K562 (cell line): ENCODE data around the gene TADA1. TPM values are rescaled to one million over a fixed set of nuclear protein-coding genes. Genes with fewer than 3 reads are reported as not detected.

Source experiments
- ASH1L ChIP-seq: fragments of 450-650 bp; IDR thresholded peaks from 2 replicates; pipeline ENCODE4 v1.6.1; 2018; ENCODE audit warnings: borderline replicate concordance, mild to moderate bottlenecking, low read depth; ENCODE audit not compliant: partially characterized antibody
- ELF2 ChIP-seq: fragments of 250-450 bp; sonication (Bioruptor Pico); IDR thresholded peaks from 2 replicates; pipeline ENCODE4 v1.5.0; 2021; ENCODE audit warnings: mild to moderate bottlenecking
- KAT7 ChIP-seq: sonication (generic); formaldehyde crosslinking; IDR thresholded peaks from 2 replicates; pipeline ENCODE4 v1.8.0; 2022; ENCODE audit warnings: missing genetic modification reagents, mild to moderate bottlenecking, borderline replicate concordance
- NONO ChIP-seq, 2 experiments: fragments of 200-400 bp in 1 of 2; fragments of 450-650 bp in 1 of 2; formaldehyde crosslinking in 1 of 2; IDR thresholded peaks; 2 replicates each; pipeline ENCODE4 v1.6.1; 2017; ENCODE audit warnings: low read depth in 2 of 2, mild to moderate bottlenecking in 2 of 2, moderate library complexity in 2 of 2, low read length in 1 of 2
- RFX5 ChIP-seq: IDR thresholded peaks from 2 replicates; pipeline ENCODE4 v1.6.1; 2011; ENCODE audit warnings: low read depth, mild to moderate bottlenecking, improper control_type of control experiment, low read length
- SRSF1 ChIP-seq: fragments of 200-400 bp; formaldehyde crosslinking; IDR thresholded peaks from 2 replicates; pipeline ENCODE4 v1.6.1; 2017; ENCODE audit warnings: mild to moderate bottlenecking, low read depth, low read length, moderate library complexity
- WHSC1 ChIP-seq: IDR thresholded peaks from one replicate; pipeline ENCODE4 v1.6.1; 2012; ENCODE audit warnings: low read length, control low read depth, inconsistent platforms
- ZBTB26 ChIP-seq: fragments of 450-650 bp; formaldehyde crosslinking; IDR thresholded peaks from 2 replicates; pipeline ENCODE4 v1.4.0; 2022; ENCODE audit warnings: missing genetic modification characterization
- ZNF785 ChIP-seq: fragments of 250-450 bp; sonication (Bioruptor Pico); IDR thresholded peaks from 2 replicates; pipeline ENCODE4 v1.4.0; 2020; ENCODE audit warnings: mild to moderate bottlenecking
- ZNF79 ChIP-seq: fragments of 250-450 bp; sonication (Bioruptor Pico); IDR thresholded peaks from 2 replicates; pipeline ENCODE4 v1.4.0; 2020; ENCODE audit warnings: low read depth, mild to moderate bottlenecking, moderate library complexity
- polyA plus RNA-seq, 8 experiments: library from polyadenylated mRNA; depleted of rRNA in 4 of 8; stranded (reverse) in 5 of 8; unstranded in 3 of 8; fragments of >200 nt; fragmentation: Nextera tagmentation in 2 of 8; fragmentation: Illumina TruSeq in 1 of 8; extraction: Ambion mirVana in 2 of 8; extraction: Trizol in 1 of 8; gene quantifications; 2 replicates each; pipeline versions ENCODE4 v1.2.1 to v1.2.3, GENCODE V29; 2011 to 2014; ENCODE audit warnings: inconsistent platforms in 1 of 8, missing spikeins in 1 of 8
- total RNA-seq, 7 experiments: library from RNA; depleted of rRNA in 6 of 7; stranded (reverse); fragments of >200 nt in 6 of 7; fragmentation: Illumina TruSeq in 2 of 7; extraction: Trizol in 2 of 7; gene quantifications; 2 replicates each; pipeline versions ENCODE4 v1.2.1 to v1.2.3, GENCODE V29; 2011 to 2021; ENCODE audit warnings: low replicate concordance in 1 of 7
- TF ChIP-seq, protein P1 (sequence below): fragments of 200-600 bp; sonication (generic); IDR thresholded peaks from one replicate; pipeline ENCODE4 v1.6.1; 2012; ENCODE audit warnings: mild to moderate bottlenecking, low read depth, low read length, inconsistent platforms
- TF ChIP-seq, protein P2 (sequence below): fragments of 250-450 bp; sonication (Bioruptor Pico); IDR thresholded peaks from 2 replicates; pipeline ENCODE4 v1.5.0; 2020; ENCODE audit warnings: mild to moderate bottlenecking

Gene TADA1
- total and polyA plus RNA-seq, 9 of the 15 experiments (the other 6 are each of a cell fraction or from before 2014, with no cell fraction given): 15.9 to 76.5 (median 28.7) TPM

DNA sequence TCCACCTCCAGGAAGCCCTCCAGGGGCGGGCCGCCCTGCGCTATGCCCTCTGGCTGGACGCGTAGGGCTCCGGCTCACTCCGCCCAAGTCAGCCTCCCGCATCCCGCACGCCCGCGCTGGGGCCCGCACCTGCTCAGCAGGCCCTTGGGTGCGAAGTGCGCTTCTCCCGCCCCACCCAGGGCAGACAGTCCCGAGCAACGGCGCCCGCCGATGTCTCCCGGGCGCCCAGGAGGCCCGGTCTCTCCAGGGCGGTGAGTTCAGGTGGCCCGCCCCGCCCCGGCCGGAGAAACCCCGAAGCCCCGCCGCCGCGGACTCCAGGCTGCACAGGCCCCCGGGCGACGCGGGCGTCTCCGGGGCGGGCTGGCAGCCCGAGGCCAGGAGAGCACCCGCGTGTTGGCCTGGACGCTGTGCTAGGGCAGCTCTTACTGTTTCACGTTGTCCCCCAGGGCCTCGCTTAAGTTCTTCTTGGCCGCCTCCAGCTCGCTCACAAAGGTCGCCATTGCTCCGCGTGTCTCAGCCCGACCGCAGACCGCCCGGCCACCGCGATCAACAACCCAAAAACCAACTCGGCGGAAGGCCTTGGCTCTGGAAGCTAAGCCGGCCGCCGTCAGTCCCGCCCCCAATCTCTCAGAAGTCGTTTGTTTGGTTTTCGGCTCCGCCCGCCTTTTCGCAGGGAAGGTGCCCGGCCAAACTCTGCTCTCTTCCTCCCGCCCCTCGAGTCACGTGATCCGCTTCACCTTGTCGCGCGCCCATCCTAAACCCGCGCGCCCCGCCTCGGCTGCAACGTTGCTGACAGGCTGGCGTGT, at the start of gene TADA1 (continued):
- TF ChIP-seq ZBTB26 (CRISPR knock-in tag): no peak
- TF ChIP-seq SRSF1: no peak
- TF ChIP-seq ZNF79 (CRISPR knock-in tag): no peak
- no peak for TF ChIP-seq ELF2 (CRISPR knock-in tag)
- no peak for TF ChIP-seq WHSC1
- TF ChIP-seq, protein P1, sequence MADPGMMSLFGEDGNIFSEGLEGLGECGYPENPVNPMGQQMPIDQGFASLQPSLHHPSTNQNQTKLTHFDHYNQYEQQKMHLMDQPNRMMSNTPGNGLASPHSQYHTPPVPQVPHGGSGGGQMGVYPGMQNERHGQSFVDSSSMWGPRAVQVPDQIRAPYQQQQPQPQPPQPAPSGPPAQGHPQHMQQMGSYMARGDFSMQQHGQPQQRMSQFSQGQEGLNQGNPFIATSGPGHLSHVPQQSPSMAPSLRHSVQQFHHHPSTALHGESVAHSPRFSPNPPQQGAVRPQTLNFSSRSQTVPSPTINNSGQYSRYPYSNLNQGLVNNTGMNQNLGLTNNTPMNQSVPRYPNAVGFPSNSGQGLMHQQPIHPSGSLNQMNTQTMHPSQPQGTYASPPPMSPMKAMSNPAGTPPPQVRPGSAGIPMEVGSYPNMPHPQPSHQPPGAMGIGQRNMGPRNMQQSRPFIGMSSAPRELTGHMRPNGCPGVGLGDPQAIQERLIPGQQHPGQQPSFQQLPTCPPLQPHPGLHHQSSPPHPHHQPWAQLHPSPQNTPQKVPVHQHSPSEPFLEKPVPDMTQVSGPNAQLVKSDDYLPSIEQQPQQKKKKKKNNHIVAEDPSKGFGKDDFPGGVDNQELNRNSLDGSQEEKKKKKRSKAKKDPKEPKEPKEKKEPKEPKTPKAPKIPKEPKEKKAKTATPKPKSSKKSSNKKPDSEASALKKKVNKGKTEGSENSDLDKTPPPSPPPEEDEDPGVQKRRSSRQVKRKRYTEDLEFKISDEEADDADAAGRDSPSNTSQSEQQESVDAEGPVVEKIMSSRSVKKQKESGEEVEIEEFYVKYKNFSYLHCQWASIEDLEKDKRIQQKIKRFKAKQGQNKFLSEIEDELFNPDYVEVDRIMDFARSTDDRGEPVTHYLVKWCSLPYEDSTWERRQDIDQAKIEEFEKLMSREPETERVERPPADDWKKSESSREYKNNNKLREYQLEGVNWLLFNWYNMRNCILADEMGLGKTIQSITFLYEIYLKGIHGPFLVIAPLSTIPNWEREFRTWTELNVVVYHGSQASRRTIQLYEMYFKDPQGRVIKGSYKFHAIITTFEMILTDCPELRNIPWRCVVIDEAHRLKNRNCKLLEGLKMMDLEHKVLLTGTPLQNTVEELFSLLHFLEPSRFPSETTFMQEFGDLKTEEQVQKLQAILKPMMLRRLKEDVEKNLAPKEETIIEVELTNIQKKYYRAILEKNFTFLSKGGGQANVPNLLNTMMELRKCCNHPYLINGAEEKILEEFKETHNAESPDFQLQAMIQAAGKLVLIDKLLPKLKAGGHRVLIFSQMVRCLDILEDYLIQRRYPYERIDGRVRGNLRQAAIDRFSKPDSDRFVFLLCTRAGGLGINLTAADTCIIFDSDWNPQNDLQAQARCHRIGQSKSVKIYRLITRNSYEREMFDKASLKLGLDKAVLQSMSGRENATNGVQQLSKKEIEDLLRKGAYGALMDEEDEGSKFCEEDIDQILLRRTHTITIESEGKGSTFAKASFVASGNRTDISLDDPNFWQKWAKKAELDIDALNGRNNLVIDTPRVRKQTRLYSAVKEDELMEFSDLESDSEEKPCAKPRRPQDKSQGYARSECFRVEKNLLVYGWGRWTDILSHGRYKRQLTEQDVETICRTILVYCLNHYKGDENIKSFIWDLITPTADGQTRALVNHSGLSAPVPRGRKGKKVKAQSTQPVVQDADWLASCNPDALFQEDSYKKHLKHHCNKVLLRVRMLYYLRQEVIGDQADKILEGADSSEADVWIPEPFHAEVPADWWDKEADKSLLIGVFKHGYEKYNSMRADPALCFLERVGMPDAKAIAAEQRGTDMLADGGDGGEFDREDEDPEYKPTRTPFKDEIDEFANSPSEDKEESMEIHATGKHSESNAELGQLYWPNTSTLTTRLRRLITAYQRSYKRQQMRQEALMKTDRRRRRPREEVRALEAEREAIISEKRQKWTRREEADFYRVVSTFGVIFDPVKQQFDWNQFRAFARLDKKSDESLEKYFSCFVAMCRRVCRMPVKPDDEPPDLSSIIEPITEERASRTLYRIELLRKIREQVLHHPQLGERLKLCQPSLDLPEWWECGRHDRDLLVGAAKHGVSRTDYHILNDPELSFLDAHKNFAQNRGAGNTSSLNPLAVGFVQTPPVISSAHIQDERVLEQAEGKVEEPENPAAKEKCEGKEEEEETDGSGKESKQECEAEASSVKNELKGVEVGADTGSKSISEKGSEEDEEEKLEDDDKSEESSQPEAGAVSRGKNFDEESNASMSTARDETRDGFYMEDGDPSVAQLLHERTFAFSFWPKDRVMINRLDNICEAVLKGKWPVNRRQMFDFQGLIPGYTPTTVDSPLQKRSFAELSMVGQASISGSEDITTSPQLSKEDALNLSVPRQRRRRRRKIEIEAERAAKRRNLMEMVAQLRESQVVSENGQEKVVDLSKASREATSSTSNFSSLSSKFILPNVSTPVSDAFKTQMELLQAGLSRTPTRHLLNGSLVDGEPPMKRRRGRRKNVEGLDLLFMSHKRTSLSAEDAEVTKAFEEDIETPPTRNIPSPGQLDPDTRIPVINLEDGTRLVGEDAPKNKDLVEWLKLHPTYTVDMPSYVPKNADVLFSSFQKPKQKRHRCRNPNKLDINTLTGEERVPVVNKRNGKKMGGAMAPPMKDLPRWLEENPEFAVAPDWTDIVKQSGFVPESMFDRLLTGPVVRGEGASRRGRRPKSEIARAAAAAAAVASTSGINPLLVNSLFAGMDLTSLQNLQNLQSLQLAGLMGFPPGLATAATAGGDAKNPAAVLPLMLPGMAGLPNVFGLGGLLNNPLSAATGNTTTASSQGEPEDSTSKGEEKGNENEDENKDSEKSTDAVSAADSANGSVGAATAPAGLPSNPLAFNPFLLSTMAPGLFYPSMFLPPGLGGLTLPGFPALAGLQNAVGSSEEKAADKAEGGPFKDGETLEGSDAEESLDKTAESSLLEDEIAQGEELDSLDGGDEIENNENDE: no peak
- TF ChIP-seq ASH1L: no peak
- no peak for TF ChIP-seq RFX5
- TF ChIP-seq, protein P2, sequence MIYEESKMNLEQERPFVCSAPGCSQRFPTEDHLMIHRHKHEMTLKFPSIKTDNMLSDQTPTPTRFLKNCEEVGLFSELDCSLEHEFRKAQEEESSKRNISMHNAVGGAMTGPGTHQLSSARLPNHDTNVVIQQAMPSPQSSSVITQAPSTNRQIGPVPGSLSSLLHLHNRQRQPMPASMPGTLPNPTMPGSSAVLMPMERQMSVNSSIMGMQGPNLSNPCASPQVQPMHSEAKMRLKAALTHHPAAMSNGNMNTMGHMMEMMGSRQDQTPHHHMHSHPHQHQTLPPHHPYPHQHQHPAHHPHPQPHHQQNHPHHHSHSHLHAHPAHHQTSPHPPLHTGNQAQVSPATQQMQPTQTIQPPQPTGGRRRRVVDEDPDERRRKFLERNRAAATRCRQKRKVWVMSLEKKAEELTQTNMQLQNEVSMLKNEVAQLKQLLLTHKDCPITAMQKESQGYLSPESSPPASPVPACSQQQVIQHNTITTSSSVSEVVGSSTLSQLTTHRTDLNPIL (CRISPR knock-in tag): no peak
- TF ChIP-seq KAT7: peak; percentile 75
- TF ChIP-seq ZNF785 (CRISPR knock-in tag): no peak
- TF ChIP-seq NONO (IDR thresholded peaks at IDR 0.05; ENCODE audit: low read depth in 2 of 2, low read length in 1 of 2): peak in 1 of 2 experiments; percentile 71; a peak in 3 of 4 replicates
